Measurements from ENCODE around the gene SORCS1. TPM values are rescaled to one million over a fixed set of nuclear protein-coding genes. Genes with fewer than 3 reads are reported as not detected.

The SORCS1 gene
- total and polyA plus RNA-seq, 2 donors (not counting 1 experiment from before 2014, with no cell fraction given), result not detected

DNA sequence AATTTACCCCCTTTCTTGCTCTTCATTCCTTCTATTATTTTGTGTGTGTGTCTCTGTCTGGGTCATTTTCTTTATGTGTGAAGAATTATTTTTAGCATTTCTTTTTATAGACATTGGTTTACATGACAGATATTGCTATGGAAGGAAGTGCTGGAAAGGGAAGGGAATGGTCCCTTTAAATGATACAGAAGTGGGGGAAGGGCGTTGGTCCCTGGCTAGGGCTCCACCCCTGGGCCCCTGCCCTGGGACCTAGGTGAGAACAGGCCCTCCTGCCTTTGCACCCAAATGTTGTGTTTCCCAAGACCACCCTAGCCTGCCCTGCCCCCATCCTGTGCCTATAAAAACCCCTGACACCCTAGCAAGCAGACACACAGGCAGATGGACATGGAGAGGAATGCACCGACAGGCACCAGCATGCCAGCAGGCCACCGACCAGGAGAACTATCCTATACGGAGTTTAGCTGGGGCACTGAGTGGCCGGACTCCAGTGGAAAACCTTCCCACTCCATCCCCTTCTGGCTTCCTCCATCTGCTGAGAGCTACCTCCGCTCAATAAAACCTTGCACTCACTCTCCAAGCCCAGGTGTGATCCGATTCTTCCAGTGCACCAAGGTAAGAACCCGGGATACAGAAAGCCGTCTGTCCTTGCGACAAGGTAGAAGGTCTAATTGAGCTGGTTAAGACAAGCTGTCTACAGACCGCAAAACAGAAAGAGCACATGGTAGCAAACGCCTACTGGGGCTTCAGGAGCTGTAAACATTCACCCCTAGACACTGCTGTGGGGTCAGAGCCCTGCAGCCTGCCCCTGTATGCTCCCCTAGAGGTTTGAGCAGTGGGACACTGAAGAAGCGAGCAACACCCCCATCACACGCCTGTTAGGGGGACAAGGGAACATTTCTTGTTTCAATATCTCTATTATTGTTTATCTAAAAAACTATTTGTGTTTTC lies 515.7 kb downstream of the SORCS1 start:
- H2AFZ ChIP-seq (ENCODE audit: insufficient read depth, low read depth, low read length, poor library complexity, severe bottlenecking), result no peak overlapping the region
- DNase-seq (no peak), ATAC-seq (ENCODE audit: low read depth) (no peak)
- WGBS (ENCODE audit: insufficient coverage), result 80% methylated on average over 8 of the region's 14 CpGs
- H3K27me3 Mint-ChIP-seq, result no peaks in the 10 kb centered on the region
- POLR2A ChIA-PET, result no interaction called here
- H3K27ac ChIP-seq (ENCODE audit: low read length in 2 of 2), result no peak overlapping the region
- TF ChIP-seq EZH2 (IDR thresholded peaks at IDR 0.05; ENCODE audit: borderline replicate concordance, insufficient read depth, low read depth, low read length, poor library complexity, severe bottlenecking) (no peak), CTCF (IDR thresholded peaks at IDR 0.05) (no peak)
- no peaks in the 10 kb centered on the region for H3K36me3 ChIP-seq (replicated peaks in 1 of 2; ENCODE audit: control extremely low read depth in 1 of 2, control insufficient read depth in 1 of 2, extremely low read depth in 1 of 2, insufficient read depth in 2 of 2, low read length in 1 of 2)
- no peak overlapping the region for H3K9ac ChIP-seq (ENCODE audit: low read length)
- no peaks in the 10 kb centered on the region for H3K4me1 Mint-ChIP-seq
- no peaks in the 10 kb centered on the region for H4K20me1 ChIP-seq (ENCODE audit: control insufficient read depth, insufficient read depth, low read length, poor library complexity, severe bottlenecking)
- no peak overlapping the region for H3K4me2 ChIP-seq (replicated peaks; ENCODE audit: low read depth, low read length, poor library complexity, severe bottlenecking)
- CTCF ChIA-PET, result no interaction called here
- no peaks in the 10 kb centered on the region for H3K27me3 ChIP-seq (replicated peaks in 1 of 4; ENCODE audit: control extremely low read depth in 1 of 4, control insufficient read depth in 3 of 4, insufficient read depth in 4 of 4, low read length in 3 of 4)
- H3K4me3 ChIP-seq (ENCODE audit: control extremely low read depth in 1 of 5, extremely low read depth in 1 of 5, insufficient read depth in 1 of 5, low read depth in 2 of 5, low read length in 4 of 5), result no peak overlapping the region
- H3K9me3 Mint-ChIP-seq (ENCODE audit: insufficient read depth), result no peaks in the 10 kb centered on the region
- no peak overlapping the region for H3K27ac Mint-ChIP-seq
- intact Hi-C loops (cut with micrococcal nuclease), result no loop called here
- H3K4me1 ChIP-seq (ENCODE audit: control insufficient read depth in 2 of 2, insufficient read depth in 2 of 2, low read length in 2 of 2), result no peaks in the 10 kb centered on the region
- H3K4me3 Mint-ChIP-seq, result no peak overlapping the region
- H3K9me3 ChIP-seq (ENCODE audit: control extremely low read depth in 1 of 3, control insufficient read depth in 2 of 3, insufficient read depth in 1 of 3, low read length in 2 of 3), result no peaks in the 10 kb centered on the region
- no peaks in the 10 kb centered on the region for H3K79me2 ChIP-seq (ENCODE audit: control insufficient read depth, insufficient read depth, low read length)

DNA sequence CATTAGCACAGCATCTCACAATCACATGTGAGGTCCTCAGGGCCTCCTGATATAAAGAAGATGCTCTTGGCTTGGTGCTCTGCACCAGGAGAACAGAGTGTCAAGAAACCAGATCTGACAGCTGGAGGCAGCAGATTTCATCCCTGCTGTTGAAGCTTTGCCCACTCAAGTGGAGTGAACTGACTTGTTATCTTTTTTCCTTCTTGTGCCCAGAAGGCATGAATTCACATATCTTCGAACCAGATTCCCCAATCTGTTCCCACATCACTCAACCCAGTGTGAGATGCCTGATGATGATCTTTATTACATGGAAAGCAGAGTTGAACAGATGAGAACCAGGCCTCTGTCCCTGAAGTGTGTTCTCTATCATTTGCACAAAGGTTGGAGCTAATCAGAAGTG lies 521.0 kb downstream of the SORCS1 start:
- ChIA-PET POLR2A (no interaction called here), CTCF (no interaction called here)
- no peak overlapping the region for H3K9ac ChIP-seq (ENCODE audit: low read length)
- no peak overlapping the region for H2AFZ ChIP-seq (ENCODE audit: insufficient read depth, low read depth, low read length, poor library complexity, severe bottlenecking)
- TF ChIP-seq EZH2 (IDR thresholded peaks at IDR 0.05; ENCODE audit: borderline replicate concordance, insufficient read depth, low read depth, low read length, poor library complexity, severe bottlenecking) (no peak), CTCF (IDR thresholded peaks at IDR 0.05) (no peak)
- H3K4me3 ChIP-seq (ENCODE audit: control extremely low read depth in 1 of 5, extremely low read depth in 1 of 5, insufficient read depth in 1 of 5, low read depth in 2 of 5, low read length in 4 of 5), result no peak overlapping the region
- no peaks in the 10 kb centered on the region for H3K9me3 ChIP-seq (ENCODE audit: control extremely low read depth in 1 of 3, control insufficient read depth in 2 of 3, insufficient read depth in 1 of 3, low read length in 2 of 3)
- ATAC-seq (ENCODE audit: low read depth) (no peak), DNase-seq (no peak)
- H3K9me3 Mint-ChIP-seq (ENCODE audit: insufficient read depth), result no peaks in the 10 kb centered on the region
- H3K36me3 ChIP-seq (replicated peaks in 1 of 2; ENCODE audit: control extremely low read depth in 1 of 2, control insufficient read depth in 1 of 2, extremely low read depth in 1 of 2, insufficient read depth in 2 of 2, low read length in 1 of 2), result no peaks in the 10 kb centered on the region
- H3K4me1 ChIP-seq (ENCODE audit: control insufficient read depth in 2 of 2, insufficient read depth in 2 of 2, low read length in 2 of 2), result no peaks in the 10 kb centered on the region
- H3K27ac ChIP-seq (ENCODE audit: low read length in 2 of 2), result no peak overlapping the region
- H3K4me2 ChIP-seq (replicated peaks; ENCODE audit: low read depth, low read length, poor library complexity, severe bottlenecking), result no peak overlapping the region
- no peaks in the 10 kb centered on the region for H3K4me1 Mint-ChIP-seq
- H3K27me3 Mint-ChIP-seq, result no peaks in the 10 kb centered on the region
- intact Hi-C loops (cut with micrococcal nuclease), result no loop called here
- H4K20me1 ChIP-seq (ENCODE audit: control insufficient read depth, insufficient read depth, low read length, poor library complexity, severe bottlenecking), result no peaks in the 10 kb centered on the region
- H3K4me3 Mint-ChIP-seq, result no peak overlapping the region
- no peaks in the 10 kb centered on the region for H3K27me3 ChIP-seq (replicated peaks in 1 of 4; ENCODE audit: control extremely low read depth in 1 of 4, control insufficient read depth in 3 of 4, insufficient read depth in 4 of 4, low read length in 3 of 4)
- H3K79me2 ChIP-seq (ENCODE audit: control insufficient read depth, insufficient read depth, low read length), result no peaks in the 10 kb centered on the region
- WGBS (ENCODE audit: insufficient coverage), result no CpG with 5 or more reads among the region's 1 CpG
- H3K27ac Mint-ChIP-seq, result no peak overlapping the region
